Activated B cell treated with CpG ODN at 0.5 μM for 24 hours (primary cell): ENCODE measurements around the gene PWWP2B. TPM values are rescaled to one million over a fixed set of nuclear protein-coding genes. Genes with fewer than 3 reads are reported as not detected.
A peak's percentile ranks its signal among the peaks of the same experiment; 100 is the strongest.

Source experiments
- ATAC-seq: fragments of 200-7000 bp; cut with Tn5 transposase; one replicate; pipeline ENCODE4 v1.10.0; 2021; ENCODE audit warnings: low read depth, mild to moderate bottlenecking, moderate library complexity
- CTCF ChIA-PET: fragments of 350-600 bp; sonication (Branson Sonifier 250); formaldehyde crosslinking; loops from one replicate; lab custom pipeline; 2021; ENCODE audit warnings: antibody characterized with exemption; lab: Charles Lee
- POLR2A ChIA-PET: fragments of 350-600 bp; sonication (Branson Sonifier 250); formaldehyde crosslinking; loops from one replicate; lab custom pipeline; 2021; ENCODE audit warnings: antibody characterized with exemption; lab: Charles Lee
- DNase-seq: peaks from one replicate; pipeline ENCODE4 v3.0.0; 2022
- H3K27ac Mint-ChIP-seq: one replicate; pipeline ENCODE4 v1.8.0; 2020; ENCODE audit warnings: mixed read lengths
- H3K27me3 Mint-ChIP-seq: one replicate; pipeline ENCODE4 v1.8.0; 2021; ENCODE audit warnings: mixed read lengths
- H3K36me3 Mint-ChIP-seq: one replicate; pipeline ENCODE4 v1.8.0; 2021; ENCODE audit warnings: low read depth, mixed read lengths
- H3K4me1 Mint-ChIP-seq: one replicate; pipeline ENCODE4 v1.8.0; 2021; ENCODE audit warnings: mixed read lengths
- H3K4me3 Mint-ChIP-seq: one replicate; pipeline ENCODE4 v1.8.0; 2020; ENCODE audit warnings: mild to moderate bottlenecking, mixed read lengths
- H3K9me3 Mint-ChIP-seq: one replicate; pipeline ENCODE4 v1.8.0; 2020; ENCODE audit warnings: mixed read lengths
- intact Hi-C: fragments of 100-400 bp; cut with micrococcal nuclease; formaldehyde crosslinking; loops from one replicate; pipeline ENCODE4 v1.15.1; 2024
- total RNA-seq: library from RNA; stranded (reverse); gene quantifications from 2 replicates; pipeline ENCODE4 v1.2.3, GENCODE V29; 2022
- TF ChIP-seq, protein P1 (sequence below): fragments of 200-600 bp; IDR thresholded peaks from one replicate; pipeline ENCODE4 v1.8.0; 2022; ENCODE audit warnings: antibody characterized with exemption, mild to moderate bottlenecking

Gene PWWP2B
- total RNA-seq, 1 donor from 2014 or later = 13.4 TPM

GRCh38 chr10:132387764-132388210 is 9.2 kb upstream of the PWWP2B start:
- H3K27ac Mint-ChIP-seq = peak overlapping the region; percentile 85

DNA sequence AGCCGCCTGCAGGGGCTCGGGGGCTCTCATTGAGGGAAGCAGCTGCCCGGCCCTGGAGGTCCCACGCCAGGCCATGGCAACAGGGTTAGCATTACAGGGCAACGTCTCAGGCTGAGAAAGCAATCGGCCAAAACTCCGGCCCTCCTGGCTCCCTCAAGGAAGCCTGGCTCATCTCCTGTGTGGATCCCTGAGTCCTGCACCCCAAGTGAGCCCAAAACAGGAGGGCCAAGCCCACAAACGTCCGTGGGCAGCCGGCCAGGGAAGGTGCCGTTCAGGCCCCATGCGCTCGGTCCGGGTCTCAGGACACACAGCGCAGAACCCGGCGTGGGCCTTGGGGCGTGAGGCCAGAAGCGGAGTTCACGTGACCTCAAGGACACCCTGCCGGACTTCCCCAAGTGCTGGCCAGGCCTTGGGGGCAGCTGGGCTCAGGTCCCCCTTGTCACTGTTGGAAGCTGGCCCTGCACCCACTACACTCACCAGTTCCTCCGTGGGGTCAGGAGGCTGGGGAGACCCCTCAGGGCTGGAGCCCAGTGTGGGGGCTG is 8.0 kb upstream of the PWWP2B start:
- DNase-seq (no peak), ATAC-seq (no peak)
- no peak overlapping the region for H3K27ac Mint-ChIP-seq
- CTCF ChIA-PET = interaction anchor here (0.9 kb wide), 1 partner anchor 54 kb away, joined by 3 read pairs; no protein-coding TSS in a partner anchor
- H3K36me3 Mint-ChIP-seq = no peaks in the 10 kb centered on the region
- H3K4me3 Mint-ChIP-seq = no peak overlapping the region
- POLR2A ChIA-PET = interaction anchor here (0.6 kb wide), 1 partner anchor 17 kb away, joined by 3 read pairs; no protein-coding TSS in a partner anchor
- H3K27me3 Mint-ChIP-seq = no peaks in the 10 kb centered on the region
- H3K9me3 Mint-ChIP-seq = peaks cover 3% of the 10 kb centered on the region
- peaks cover 15% of the 10 kb centered on the region for H3K4me1 Mint-ChIP-seq
- TF ChIP-seq, protein P1, sequence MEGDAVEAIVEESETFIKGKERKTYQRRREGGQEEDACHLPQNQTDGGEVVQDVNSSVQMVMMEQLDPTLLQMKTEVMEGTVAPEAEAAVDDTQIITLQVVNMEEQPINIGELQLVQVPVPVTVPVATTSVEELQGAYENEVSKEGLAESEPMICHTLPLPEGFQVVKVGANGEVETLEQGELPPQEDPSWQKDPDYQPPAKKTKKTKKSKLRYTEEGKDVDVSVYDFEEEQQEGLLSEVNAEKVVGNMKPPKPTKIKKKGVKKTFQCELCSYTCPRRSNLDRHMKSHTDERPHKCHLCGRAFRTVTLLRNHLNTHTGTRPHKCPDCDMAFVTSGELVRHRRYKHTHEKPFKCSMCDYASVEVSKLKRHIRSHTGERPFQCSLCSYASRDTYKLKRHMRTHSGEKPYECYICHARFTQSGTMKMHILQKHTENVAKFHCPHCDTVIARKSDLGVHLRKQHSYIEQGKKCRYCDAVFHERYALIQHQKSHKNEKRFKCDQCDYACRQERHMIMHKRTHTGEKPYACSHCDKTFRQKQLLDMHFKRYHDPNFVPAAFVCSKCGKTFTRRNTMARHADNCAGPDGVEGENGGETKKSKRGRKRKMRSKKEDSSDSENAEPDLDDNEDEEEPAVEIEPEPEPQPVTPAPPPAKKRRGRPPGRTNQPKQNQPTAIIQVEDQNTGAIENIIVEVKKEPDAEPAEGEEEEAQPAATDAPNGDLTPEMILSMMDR = no peak
- intact Hi-C loops = loop anchor here (1.0 to 5.0 kb wide), 4 partner anchors 33 to 248 kb away; no protein-coding TSS in a partner anchor

More at GRCh38 chr10:132387764-132388210, 9.2 kb upstream of the PWWP2B start:
- H3K4me1 Mint-ChIP-seq = peaks cover 7% of the 10 kb centered on the region
- peak; percentile 98 for ATAC-seq
- peak overlapping the region; percentile 80 for H3K4me3 Mint-ChIP-seq
- peaks cover 3% of the 10 kb centered on the region for H3K9me3 Mint-ChIP-seq
- ChIA-PET POLR2A (interaction anchor here (0.6 to 1.0 kb wide), 6 partner anchors 9 to 168 kb away, joined by 3 to 7 read pairs (median 3); partner anchors contain the start of gene PWWP2B), CTCF (interaction anchor here (0.6 to 1.0 kb wide), 6 partner anchors 59 to 250 kb away, joined by 3 to 6 read pairs (median 3); no protein-coding TSS in a partner anchor)
- DNase-seq = peak; percentile 83
- no peaks in the 10 kb centered on the region for H3K36me3 Mint-ChIP-seq
- TF ChIP-seq, protein P1 = no peak
- intact Hi-C loops = loop anchor here (1.0 to 5.0 kb wide), 4 partner anchors 35 to 250 kb away; no protein-coding TSS in a partner anchor
- H3K27me3 Mint-ChIP-seq = no peaks in the 10 kb centered on the region

- peaks cover 21% of the 10 kb centered on the region for H3K4me1 Mint-ChIP-seq
- CTCF ChIA-PET = interaction anchor here (0.9 kb wide), 1 partner anchor 54 kb away, joined by 3 read pairs; no protein-coding TSS in a partner anchor
- H3K4me3 Mint-ChIP-seq = no peak overlapping the region
- H3K27me3 Mint-ChIP-seq = no peaks in the 10 kb centered on the region
- peaks cover 3% of the 10 kb centered on the region for H3K9me3 Mint-ChIP-seq
- H3K36me3 Mint-ChIP-seq = no peaks in the 10 kb centered on the region
- TF ChIP-seq, protein P1 = no peak
- no peak overlapping the region for H3K27ac Mint-ChIP-seq
- POLR2A ChIA-PET = interaction anchor here (0.6 kb wide), 2 partner anchors 17 to 45 kb away, joined by 3 to 6 read pairs; no protein-coding TSS in a partner anchor
- no peak for ATAC-seq
- intact Hi-C loops = loop anchor here (5.0 kb wide), 1 partner anchor 33 kb away; no protein-coding TSS in a partner anchor
- DNase-seq = no peak
These were observed 7.4 kb upstream of the PWWP2B start for GRCh38 chr10:132389433-132390169.

DNA sequence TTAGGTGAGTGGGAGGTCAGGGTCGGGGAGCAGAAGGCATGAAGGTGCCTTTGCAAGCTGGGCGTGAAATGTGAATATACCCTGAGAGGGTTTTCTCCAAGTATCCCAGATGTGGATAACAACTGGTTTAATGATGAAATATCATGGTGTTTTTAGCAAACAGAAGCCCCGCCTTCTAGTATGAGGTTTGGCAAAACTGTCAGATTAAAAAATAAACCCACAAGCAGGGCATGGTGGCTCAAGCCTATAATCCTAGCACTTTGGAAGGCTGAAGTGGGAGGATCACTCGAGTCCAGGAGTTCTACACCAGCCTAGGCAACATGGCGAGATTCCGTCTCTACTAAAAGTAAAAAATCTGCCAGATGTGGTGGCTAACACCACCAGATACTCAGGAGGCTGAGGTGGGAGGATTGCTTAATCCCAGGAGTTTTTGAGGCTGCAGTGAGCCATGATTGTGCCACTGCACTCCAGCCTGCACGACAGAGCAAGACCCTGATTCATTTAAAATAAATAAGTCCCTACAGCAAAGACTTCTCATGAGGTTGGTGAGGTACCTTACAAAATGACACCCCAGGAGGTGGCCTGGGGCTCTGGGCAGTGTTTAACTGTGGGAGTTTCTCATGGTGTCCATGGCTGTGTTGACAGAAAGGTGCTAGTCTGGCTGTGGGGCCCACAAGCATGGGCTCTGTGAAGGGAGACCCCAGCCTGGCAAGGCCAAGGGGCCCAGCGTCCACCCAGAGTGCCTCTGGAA is 6.7 kb upstream of the PWWP2B start:
- Mint-ChIP-seq H3K4me3 (no peak overlapping the region), H3K9me3 (peaks cover 3% of the 10 kb centered on the region), H3K4me1 (peaks cover 29% of the 10 kb centered on the region), H3K27ac (no peak overlapping the region), H3K36me3 (no peaks in the 10 kb centered on the region), H3K27me3 (no peaks in the 10 kb centered on the region)
- no peak for ATAC-seq
- ChIA-PET POLR2A (interaction anchor here (0.6 to 1.1 kb wide), 2 partner anchors 32 to 44 kb away, joined by 3 to 6 read pairs; no protein-coding TSS in a partner anchor), CTCF (no interaction called here)
- TF ChIP-seq, protein P1 = no peak
- no peak for DNase-seq
- intact Hi-C loops = no loop called here
